Activated T-cell treated with anti-CD3 and anti-CD28 coated beads, Interleukin-2, amount 50 U/mL, for 24 hours (primary cell): ENCODE data around the gene TRNT1.

ENCODE experiments used
- DNase-seq: peaks from one replicate; pipeline ENCODE4 v3.0.0-alpha.2; 2020
- H3K27ac Mint-ChIP-seq: 2 replicates; pipeline ENCODE4 v1.8.0; 2020; ENCODE audit warnings: mild to moderate bottlenecking, mixed read lengths
- H3K27me3 Mint-ChIP-seq: 2 replicates; pipeline ENCODE4 v1.8.0; 2020; ENCODE audit warnings: mixed read lengths
- H3K36me3 Mint-ChIP-seq: 2 replicates; pipeline ENCODE4 v1.8.0; 2020; ENCODE audit warnings: low read depth, mixed read lengths
- H3K4me1 Mint-ChIP-seq: 2 replicates; pipeline ENCODE4 v1.8.0; 2020; ENCODE audit warnings: low read depth, mixed read lengths
- H3K4me3 Mint-ChIP-seq: 2 replicates; pipeline ENCODE4 v1.8.0; 2020; ENCODE audit warnings: mild to moderate bottlenecking, moderate library complexity, mixed read lengths
- H3K9me3 Mint-ChIP-seq: 2 replicates; pipeline ENCODE4 v1.8.0; 2020; ENCODE audit warnings: mixed read lengths

Gene TRNT1

DNA sequence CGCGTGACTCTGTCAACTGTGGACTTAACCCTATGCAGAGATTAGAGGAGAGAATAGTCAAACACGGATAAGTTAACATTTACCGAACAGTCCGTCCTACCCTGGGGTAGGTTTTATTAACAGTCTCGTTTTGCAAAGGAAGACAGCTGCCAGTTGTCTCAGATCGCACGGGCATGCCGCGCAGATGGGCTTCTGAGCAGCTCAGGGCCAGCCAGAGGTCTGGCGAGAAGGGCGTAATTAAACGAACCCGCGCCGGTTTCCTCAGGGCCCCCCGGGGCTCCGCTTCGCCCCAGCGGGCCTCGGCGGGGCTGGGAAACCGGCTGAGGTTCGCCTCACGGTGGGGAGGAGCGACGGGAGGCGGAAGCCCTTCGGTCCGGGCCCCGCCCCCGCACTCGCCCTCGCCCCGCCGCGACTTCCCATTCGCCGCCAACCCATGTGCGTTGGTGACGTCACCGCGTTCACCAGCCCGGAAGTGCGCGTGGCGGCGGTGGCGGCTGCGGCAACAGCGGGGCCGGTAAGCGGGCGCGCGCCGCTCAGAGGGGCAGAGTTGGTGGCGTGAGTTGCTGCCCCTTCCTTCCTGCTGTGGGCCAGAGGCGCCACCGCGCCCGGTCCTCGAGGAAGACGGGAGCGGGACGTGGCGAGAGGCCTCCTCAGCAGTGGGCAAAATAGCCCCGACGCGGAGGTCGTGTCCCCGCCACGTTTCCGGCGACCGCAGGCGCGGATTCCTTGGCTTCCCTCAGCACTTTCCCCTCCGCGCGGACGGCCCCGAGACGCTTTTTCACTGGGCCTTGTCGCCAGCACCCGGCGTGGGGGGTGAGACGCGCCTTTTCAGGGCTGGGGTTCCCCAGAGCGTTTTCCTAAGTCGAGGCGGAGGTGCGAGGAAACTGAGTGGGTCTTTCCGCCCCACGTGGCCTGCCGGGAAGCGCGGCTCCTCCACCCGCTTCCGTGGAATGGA is at the start of gene TRNT1:
TSS of gene TRNT1 (plus strand) at position 464 of the 955 bp plus-strand sequence. CDS start 2,101 bp downstream, outside the sequence.
- H3K4me1 Mint-ChIP-seq = peaks cover 42% of the 10 kb centered on the region
- H3K4me3 Mint-ChIP-seq = peak within 1 kb of the TSS; percentile 98
- no peaks in the 10 kb centered on the region for H3K27me3 Mint-ChIP-seq
- peak within 1 kb of the TSS; percentile 99 for H3K27ac Mint-ChIP-seq
- H3K9me3 Mint-ChIP-seq = no peaks in the 10 kb centered on the region
- DNase-seq = peak; percentile 97
- H3K36me3 Mint-ChIP-seq = peaks cover 51% of the 10 kb centered on the region

GRCh38 chr3:3080309-3080708 is 46.4 kb upstream of the TRNT1 start:
- Mint-ChIP-seq H3K9me3 (no peaks in the 10 kb centered on the region), H3K4me3 (no peak overlapping the region), H3K4me1 (no peaks in the 10 kb centered on the region), H3K36me3 (no peaks in the 10 kb centered on the region), H3K27ac (no peak overlapping the region), H3K27me3 (no peaks in the 10 kb centered on the region)
- no peak for DNase-seq

- H3K27ac Mint-ChIP-seq = no peak overlapping the region
- H3K4me1 Mint-ChIP-seq = peaks cover 2% of the 10 kb centered on the region
- H3K27me3 Mint-ChIP-seq = no peaks in the 10 kb centered on the region
- H3K4me3 Mint-ChIP-seq = no peak overlapping the region
- no peak for DNase-seq
- no peaks in the 10 kb centered on the region for H3K9me3 Mint-ChIP-seq
- H3K36me3 Mint-ChIP-seq = no peaks in the 10 kb centered on the region
Observed at GRCh38 chr3:3081381-3082233, 45.1 kb upstream of the TRNT1 start.

- no peaks in the 10 kb centered on the region for H3K36me3 Mint-ChIP-seq
- no peak overlapping the region for H3K27ac Mint-ChIP-seq
- DNase-seq = no peak
- no peaks in the 10 kb centered on the region for H3K27me3 Mint-ChIP-seq
- no peaks in the 10 kb centered on the region for H3K9me3 Mint-ChIP-seq
- peaks cover 2% of the 10 kb centered on the region for H3K4me1 Mint-ChIP-seq
- H3K4me3 Mint-ChIP-seq = no peak overlapping the region
Observed at GRCh38 chr3:3082234-3082924, 44.4 kb upstream of the TRNT1 start.

DNA sequence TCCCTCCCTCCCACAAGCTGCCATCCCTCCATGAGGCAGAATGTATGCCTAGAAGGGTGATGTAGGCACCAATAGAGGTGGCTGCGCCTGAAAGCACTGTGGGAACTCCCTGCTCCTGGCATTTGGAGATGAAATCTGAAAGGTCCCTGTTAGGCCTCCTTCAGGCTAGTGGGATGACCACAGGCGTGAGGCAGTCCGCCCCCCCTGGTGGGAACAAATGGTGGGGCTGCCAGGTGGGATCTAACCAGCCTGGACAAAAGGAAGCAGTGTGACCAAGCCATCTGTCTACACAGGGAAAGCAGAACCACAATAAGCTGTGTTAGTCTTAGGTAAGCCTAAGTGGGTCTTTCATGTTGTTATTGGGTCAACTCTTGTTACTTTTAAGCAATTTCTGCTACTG is 41.9 kb upstream of the TRNT1 start:
- Mint-ChIP-seq H3K9me3 (no peaks in the 10 kb centered on the region), H3K27me3 (no peaks in the 10 kb centered on the region), H3K27ac (no peak overlapping the region), H3K4me1 (peaks cover 2% of the 10 kb centered on the region), H3K36me3 (no peaks in the 10 kb centered on the region), H3K4me3 (no peak overlapping the region)
- no peak for DNase-seq

DNA sequence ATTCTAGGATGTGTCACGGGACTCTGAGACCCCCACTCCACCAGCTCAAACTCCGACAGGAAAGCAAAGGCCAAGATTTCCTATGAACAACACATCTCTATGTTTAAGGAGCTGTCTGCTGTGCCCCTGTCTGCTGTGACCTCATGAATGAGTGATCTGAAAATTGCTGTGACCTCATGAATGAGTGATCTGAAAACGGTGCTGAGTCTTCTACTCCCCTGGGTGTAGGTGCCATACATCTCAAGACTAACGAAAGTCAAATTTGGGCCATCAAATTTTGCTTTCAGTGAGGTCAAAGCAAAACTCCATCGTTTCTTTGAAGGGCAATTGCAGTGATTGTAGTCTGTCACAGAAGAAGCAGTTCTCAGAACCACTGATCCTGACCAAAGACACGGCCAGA is 41.0 kb upstream of the TRNT1 start:
- H3K36me3 Mint-ChIP-seq = no peaks in the 10 kb centered on the region
- H3K9me3 Mint-ChIP-seq = no peaks in the 10 kb centered on the region
- H3K27ac Mint-ChIP-seq = no peak overlapping the region
- peaks cover 2% of the 10 kb centered on the region for H3K4me1 Mint-ChIP-seq
- no peak for DNase-seq
- H3K4me3 Mint-ChIP-seq = no peak overlapping the region
- H3K27me3 Mint-ChIP-seq = no peaks in the 10 kb centered on the region

DNA sequence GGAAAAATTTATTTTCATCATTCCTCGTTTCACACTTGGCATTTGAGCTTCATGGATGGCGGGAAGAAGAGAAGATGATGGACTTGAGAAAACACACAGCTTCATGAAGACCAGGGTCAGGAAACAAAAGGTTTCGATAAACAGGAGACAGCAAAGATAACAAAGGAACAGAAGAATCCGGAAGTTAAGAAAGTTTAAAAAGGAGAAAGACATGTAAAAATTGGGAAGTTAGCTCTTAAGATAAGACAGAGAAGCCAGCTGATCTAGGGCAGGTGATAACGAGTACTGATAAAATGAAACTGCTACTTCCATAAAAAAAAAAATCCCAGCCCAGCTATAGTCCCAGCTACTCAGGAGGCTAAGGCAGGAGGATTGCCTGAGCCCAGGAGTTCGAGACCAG is 40.5 kb upstream of the TRNT1 start:
- no peak for DNase-seq
- peaks cover 2% of the 10 kb centered on the region for H3K4me1 Mint-ChIP-seq
- no peaks in the 10 kb centered on the region for H3K36me3 Mint-ChIP-seq
- H3K9me3 Mint-ChIP-seq = no peaks in the 10 kb centered on the region
- H3K27me3 Mint-ChIP-seq = no peaks in the 10 kb centered on the region
- no peak overlapping the region for H3K4me3 Mint-ChIP-seq
- no peak overlapping the region for H3K27ac Mint-ChIP-seq

GRCh38 chr3:3087279-3087678 is 39.5 kb upstream of the TRNT1 start:
- H3K27me3 Mint-ChIP-seq = no peaks in the 10 kb centered on the region
- H3K4me3 Mint-ChIP-seq = no peak overlapping the region
- H3K9me3 Mint-ChIP-seq = no peaks in the 10 kb centered on the region
- H3K36me3 Mint-ChIP-seq = no peaks in the 10 kb centered on the region
- H3K4me1 Mint-ChIP-seq = peaks cover 2% of the 10 kb centered on the region
- no peak overlapping the region for H3K27ac Mint-ChIP-seq
- no peak for DNase-seq

GRCh38 chr3:3087716-3088465 is 38.8 kb upstream of the TRNT1 start:
- Mint-ChIP-seq H3K4me1 (peaks cover 2% of the 10 kb centered on the region), H3K36me3 (no peaks in the 10 kb centered on the region), H3K27ac (no peak overlapping the region), H3K27me3 (no peaks in the 10 kb centered on the region), H3K4me3 (no peak overlapping the region), H3K9me3 (no peaks in the 10 kb centered on the region)
- DNase-seq = no peak

DNA sequence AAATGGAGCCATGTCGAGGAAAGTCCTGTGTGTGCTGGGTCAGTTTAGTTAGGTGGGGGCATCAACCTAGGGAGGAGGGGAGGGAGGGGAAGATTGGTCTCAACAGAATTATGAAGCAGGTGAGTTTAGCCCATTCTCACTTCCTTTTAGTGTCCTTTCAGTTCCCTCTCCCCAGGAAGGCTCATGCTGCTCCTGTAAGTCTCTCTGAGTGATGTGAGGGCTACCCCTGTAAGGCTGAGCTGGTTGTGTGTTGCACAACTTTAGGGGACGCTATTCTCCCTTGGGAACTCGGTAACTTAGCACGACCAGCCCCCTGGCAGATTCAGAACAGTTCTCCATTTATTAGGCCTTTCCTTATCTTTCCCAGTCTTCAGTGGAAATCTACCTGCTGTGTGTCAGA is 37.7 kb upstream of the TRNT1 start:
- no peak overlapping the region for H3K4me3 Mint-ChIP-seq
- H3K4me1 Mint-ChIP-seq = peaks cover 2% of the 10 kb centered on the region
- no peaks in the 10 kb centered on the region for H3K9me3 Mint-ChIP-seq
- H3K27ac Mint-ChIP-seq = no peak overlapping the region
- H3K36me3 Mint-ChIP-seq = no peaks in the 10 kb centered on the region
- no peaks in the 10 kb centered on the region for H3K27me3 Mint-ChIP-seq
- DNase-seq = no peak

GRCh38 chr3:3097958-3098357 is 28.8 kb upstream of the TRNT1 start:
- DNase-seq = no peak
- Mint-ChIP-seq H3K9me3 (no peaks in the 10 kb centered on the region), H3K36me3 (no peaks in the 10 kb centered on the region), H3K27ac (no peak overlapping the region), H3K4me1 (peaks cover 5% of the 10 kb centered on the region), H3K27me3 (peaks cover 4% of the 10 kb centered on the region), H3K4me3 (no peak overlapping the region)

- Mint-ChIP-seq H3K27me3 (peaks cover 5% of the 10 kb centered on the region), H3K27ac (no peak overlapping the region), H3K4me3 (no peak overlapping the region), H3K9me3 (no peaks in the 10 kb centered on the region), H3K4me1 (peaks cover 5% of the 10 kb centered on the region), H3K36me3 (no peaks in the 10 kb centered on the region)
- DNase-seq = no peak
Observed at GRCh38 chr3:3101660-3102458, 24.9 kb upstream of the TRNT1 start.

DNA sequence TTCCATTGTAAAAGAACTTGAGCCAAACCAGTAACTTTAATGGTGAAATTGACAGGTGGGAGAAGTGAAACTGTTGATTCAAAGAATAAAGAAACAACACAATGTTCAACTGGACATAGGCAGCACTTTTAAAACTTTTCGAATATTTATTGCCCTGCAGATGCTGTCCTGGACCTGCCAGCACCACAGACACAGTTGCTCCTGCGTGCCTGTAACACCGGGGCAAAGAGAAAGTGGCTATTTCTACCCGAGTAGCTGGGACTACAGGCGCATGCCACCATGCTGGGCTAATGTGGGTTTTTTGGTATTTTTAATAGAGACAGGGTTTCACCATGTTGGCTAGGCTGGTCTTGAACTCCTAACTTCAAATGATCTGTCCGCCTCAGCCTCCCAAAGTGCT is 24.0 kb upstream of the TRNT1 start:
- no peak overlapping the region for H3K4me3 Mint-ChIP-seq
- H3K27me3 Mint-ChIP-seq = peaks cover 9% of the 10 kb centered on the region
- H3K4me1 Mint-ChIP-seq = peaks cover 12% of the 10 kb centered on the region
- H3K36me3 Mint-ChIP-seq = no peaks in the 10 kb centered on the region
- DNase-seq = no peak
- H3K9me3 Mint-ChIP-seq = no peaks in the 10 kb centered on the region
- no peak overlapping the region for H3K27ac Mint-ChIP-seq
